SH-SY5Y (cell line): Measurements from ENCODE around the gene HES4.

Source experiments
- GATA2 ChIP-seq: IDR thresholded peaks from 2 replicates; pipeline ENCODE4 v1.6.1; 2011; ENCODE audit warnings: mild to moderate bottlenecking, low read depth, low read length
- GATA3 ChIP-seq: IDR thresholded peaks from 2 replicates; pipeline ENCODE4 v1.6.1; 2011; ENCODE audit warnings: low read depth, mild to moderate bottlenecking, low read length, moderate library complexity

GRCh38 chr1:1004420-1004779 is 4.5 kb upstream of the HES4 start:
- TF ChIP-seq GATA3 (no peak), GATA2 (no peak)
